OCI-LY7 (cell line): ENCODE measurements around the gene HASPIN.

Experiments used
- CTCF ChIP-seq: fragments of 200-600 bp; sonication (generic); conservative IDR thresholded peaks from 2 replicates; pipeline ENCODE4 v1.5.1; 2014; ENCODE audit warnings: mild to moderate bottlenecking, antibody characterized with exemption, low read length, moderate library complexity, mixed read lengths
- EZH2phosphoT487 ChIP-seq: fragments of 200-600 bp; sonication (generic); IDR thresholded peaks from 2 replicates; pipeline ENCODE4 v1.6.1; 2018; ENCODE audit warnings: low read depth, borderline replicate concordance, mild to moderate bottlenecking, mixed run types, antibody characterized with exemption, low read length, moderate library complexity, mixed read lengths

GRCh38 chr17:3691617-3692067 is 32.1 kb upstream of the HASPIN start:
- TF ChIP-seq CTCF = peak; percentile 41
- no peak for TF ChIP-seq EZH2phosphoT487
